ENCODE data around the gene PACS2. TPM values are rescaled to one million over a fixed set of nuclear protein-coding genes. Genes with fewer than 3 reads are reported as not detected.

The PACS2 gene
- total RNA-seq, 1 experiment from 2014 or later, result 55.2 TPM

- Histone ChIP-seq H3K9me3 (ENCODE audit: control insufficient read depth, insufficient read depth, low read depth, low read length) (no peaks in the 10 kb centered on the region), H3K27me3 (ENCODE audit: control insufficient read depth, insufficient read depth, low read length) (no peaks in the 10 kb centered on the region), H3K4me1 (ENCODE audit: control insufficient read depth, insufficient read depth, low read length) (no peaks in the 10 kb centered on the region), H3K36me3 (ENCODE audit: control insufficient read depth, insufficient read depth, low read length) (no peaks in the 10 kb centered on the region), H3K4me3 (ENCODE audit: low read depth in 2 of 2, low read length in 2 of 2) (no peak overlapping the region), H3K27ac (ENCODE audit: low read length) (no peak overlapping the region)
- ChIA-PET POLR2A (no interaction called here), CTCF (no interaction called here)
- DNase-seq (ENCODE audit: low read depth, low spot score), result no peak
- no TSS peak for BruUV-seq (replicated peaks)
- ATAC-seq, result no peak
- no peak for TF ChIP-seq TCF7L2 (IDR thresholded peaks at IDR 0.05; ENCODE audit: low read depth, low read length)
- TF ChIP-seq CTCF (IDR thresholded peaks at IDR 0.05), result no peak
- no peak for TF ChIP-seq POLR2AphosphoS5 (IDR thresholded peaks at IDR 0.05; ENCODE audit: low read depth, low read length)
- TF ChIP-seq SIN3A (IDR thresholded peaks at IDR 0.05; ENCODE audit: borderline replicate concordance, insufficient read depth, low read depth, low read length), result no peak
- TF ChIP-seq, protein P1, sequence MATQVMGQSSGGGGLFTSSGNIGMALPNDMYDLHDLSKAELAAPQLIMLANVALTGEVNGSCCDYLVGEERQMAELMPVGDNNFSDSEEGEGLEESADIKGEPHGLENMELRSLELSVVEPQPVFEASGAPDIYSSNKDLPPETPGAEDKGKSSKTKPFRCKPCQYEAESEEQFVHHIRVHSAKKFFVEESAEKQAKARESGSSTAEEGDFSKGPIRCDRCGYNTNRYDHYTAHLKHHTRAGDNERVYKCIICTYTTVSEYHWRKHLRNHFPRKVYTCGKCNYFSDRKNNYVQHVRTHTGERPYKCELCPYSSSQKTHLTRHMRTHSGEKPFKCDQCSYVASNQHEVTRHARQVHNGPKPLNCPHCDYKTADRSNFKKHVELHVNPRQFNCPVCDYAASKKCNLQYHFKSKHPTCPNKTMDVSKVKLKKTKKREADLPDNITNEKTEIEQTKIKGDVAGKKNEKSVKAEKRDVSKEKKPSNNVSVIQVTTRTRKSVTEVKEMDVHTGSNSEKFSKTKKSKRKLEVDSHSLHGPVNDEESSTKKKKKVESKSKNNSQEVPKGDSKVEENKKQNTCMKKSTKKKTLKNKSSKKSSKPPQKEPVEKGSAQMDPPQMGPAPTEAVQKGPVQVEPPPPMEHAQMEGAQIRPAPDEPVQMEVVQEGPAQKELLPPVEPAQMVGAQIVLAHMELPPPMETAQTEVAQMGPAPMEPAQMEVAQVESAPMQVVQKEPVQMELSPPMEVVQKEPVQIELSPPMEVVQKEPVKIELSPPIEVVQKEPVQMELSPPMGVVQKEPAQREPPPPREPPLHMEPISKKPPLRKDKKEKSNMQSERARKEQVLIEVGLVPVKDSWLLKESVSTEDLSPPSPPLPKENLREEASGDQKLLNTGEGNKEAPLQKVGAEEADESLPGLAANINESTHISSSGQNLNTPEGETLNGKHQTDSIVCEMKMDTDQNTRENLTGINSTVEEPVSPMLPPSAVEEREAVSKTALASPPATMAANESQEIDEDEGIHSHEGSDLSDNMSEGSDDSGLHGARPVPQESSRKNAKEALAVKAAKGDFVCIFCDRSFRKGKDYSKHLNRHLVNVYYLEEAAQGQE (IDR thresholded peaks at IDR 0.05; ENCODE audit: insufficient read depth in 1 of 2, low read depth in 2 of 2, low read length in 1 of 2), result no peak
- intact Hi-C loops (cut with micrococcal nuclease; ENCODE audit: unreplicated experiment), result no loop called here
- in situ Hi-C loops (cut with HindIII; ENCODE audit: low pct_unique_long_range_greater_than_20kb, low sequenced_read_pairs), result no loop called here
Observed at GRCh38 chr14:105387530-105387922, 73.0 kb downstream of the PACS2 start.

DNA sequence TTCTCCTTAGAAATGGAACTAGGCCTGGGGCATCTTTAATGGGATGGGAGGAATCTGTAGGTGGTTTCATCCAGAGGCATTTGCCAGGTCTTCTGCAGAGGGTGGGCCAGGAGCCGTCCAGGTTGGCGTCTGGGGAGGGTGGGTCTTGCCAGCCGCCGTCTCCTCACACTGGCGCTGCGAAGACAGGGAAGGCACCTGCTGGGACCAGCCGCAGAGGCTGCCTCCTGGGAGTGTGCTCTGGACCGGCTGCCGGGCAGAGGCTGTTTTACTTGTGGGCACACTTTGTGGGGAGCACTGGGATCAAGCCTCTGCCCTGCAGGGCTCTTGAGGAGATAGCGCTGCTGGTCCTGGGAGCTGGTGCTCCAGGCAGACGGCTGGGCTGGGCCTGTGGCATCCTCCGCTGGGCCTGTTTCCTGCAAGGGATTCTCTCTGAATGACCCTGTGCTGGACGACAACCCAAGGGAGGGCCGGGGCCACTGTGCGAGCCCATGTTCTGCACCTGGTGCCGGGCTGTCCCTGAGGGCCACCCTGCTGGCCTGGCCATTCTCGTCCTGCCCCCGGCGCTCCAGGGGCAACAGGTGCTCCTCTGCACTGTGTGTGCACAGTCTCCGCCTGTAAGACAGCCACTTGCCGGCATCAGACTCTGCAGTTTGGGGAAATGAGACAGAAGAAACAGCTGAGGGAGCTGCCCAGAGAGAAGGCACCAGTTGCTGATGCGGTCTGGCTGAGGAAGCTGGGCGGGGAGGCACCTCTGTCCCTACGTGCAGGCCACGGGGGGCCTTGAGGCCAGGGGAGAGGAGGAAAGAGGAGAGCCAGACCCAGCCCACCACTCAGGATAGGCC, 73.8 kb downstream of the PACS2 start:
- no peaks in the 10 kb centered on the region for H3K4me1 ChIP-seq (ENCODE audit: control insufficient read depth, insufficient read depth, low read length)
- H3K4me3 ChIP-seq (ENCODE audit: low read depth in 2 of 2, low read length in 2 of 2), result no peak overlapping the region
- ATAC-seq, result no peak
- BruUV-seq (replicated peaks), result no TSS peak
- H3K27ac ChIP-seq (ENCODE audit: low read length), result no peak overlapping the region
- no peaks in the 10 kb centered on the region for H3K27me3 ChIP-seq (ENCODE audit: control insufficient read depth, insufficient read depth, low read length)
- H3K9me3 ChIP-seq (ENCODE audit: control insufficient read depth, insufficient read depth, low read depth, low read length), result no peaks in the 10 kb centered on the region
- ChIA-PET CTCF (no interaction called here), POLR2A (no interaction called here)
- no peaks in the 10 kb centered on the region for H3K36me3 ChIP-seq (ENCODE audit: control insufficient read depth, insufficient read depth, low read length)
- intact Hi-C loops (cut with micrococcal nuclease; ENCODE audit: unreplicated experiment) (no loop called here), in situ Hi-C loops (cut with HindIII; ENCODE audit: low pct_unique_long_range_greater_than_20kb, low sequenced_read_pairs) (no loop called here)
- TF ChIP-seq POLR2AphosphoS5 (IDR thresholded peaks at IDR 0.05; ENCODE audit: low read depth, low read length) (no peak), SIN3A (IDR thresholded peaks at IDR 0.05; ENCODE audit: borderline replicate concordance, insufficient read depth, low read depth, low read length) (no peak), CTCF (IDR thresholded peaks at IDR 0.05) (no peak)
- TF ChIP-seq, protein P1 (IDR thresholded peaks at IDR 0.05; ENCODE audit: insufficient read depth in 1 of 2, low read depth in 2 of 2, low read length in 1 of 2), result no peak
- no peak for DNase-seq (ENCODE audit: low read depth, low spot score)
